MM.1S (cell line): ENCODE results near the gene WIF1.

ENCODE experiments used
- DNase-seq: peaks from one replicate; pipeline ENCODE4 v3.0.0-alpha.2; 2015
- H2AFZ ChIP-seq: fragments of 300-600 bp; sonication (generic); 2 replicates; pipeline ENCODE4 v1.6.0; 2016; ENCODE audit warnings: antibody characterized with exemption, low read length
- H3F3A ChIP-seq: fragments of 300-600 bp; sonication (generic); 2 replicates; pipeline ENCODE4 v1.6.1; 2016; ENCODE audit warnings: mild to moderate bottlenecking, antibody characterized with exemption, low read length, moderate library complexity, mixed read lengths; ENCODE audit not compliant: insufficient read depth
- H3K27ac ChIP-seq: fragments of 300-600 bp; sonication (generic); 2 replicates; pipeline ENCODE4 v1.5.1; 2016; ENCODE audit warnings: mild to moderate bottlenecking, low read length
- H3K27me3 ChIP-seq: fragments of 300-600 bp; sonication (generic); replicated peaks from 2 replicates; pipeline ENCODE4 v1.6.0; 2016; ENCODE audit warnings: low read length; ENCODE audit not compliant: insufficient read depth
- H3K36me3 ChIP-seq: fragments of 300-600 bp; sonication (generic); replicated peaks from 2 replicates; pipeline ENCODE4 v1.6.1; 2016; ENCODE audit warnings: mild to moderate bottlenecking, low read length, mixed read lengths; ENCODE audit not compliant: insufficient read depth
- H3K4me1 ChIP-seq: fragments of 300-600 bp; sonication (generic); 2 replicates; pipeline ENCODE4 v1.6.1; 2016; ENCODE audit warnings: low read length, mixed read lengths
- H3K4me2 ChIP-seq: fragments of 300-600 bp; sonication (generic); 2 replicates; pipeline ENCODE4 v1.6.0; 2016; ENCODE audit warnings: low read depth, low read length
- H3K4me3 ChIP-seq: fragments of 300-600 bp; sonication (generic); 2 replicates; pipeline ENCODE4 v1.5.1; 2016; ENCODE audit warnings: low read length, mixed read lengths
- H3K79me2 ChIP-seq: fragments of 300-600 bp; sonication (generic); 2 replicates; pipeline ENCODE4 v1.6.1; 2016; ENCODE audit warnings: mixed run types, low read length, mixed read lengths
- H3K9ac ChIP-seq: fragments of 300-600 bp; sonication (generic); 2 replicates; pipeline ENCODE4 v1.6.1; 2016; ENCODE audit warnings: low read length, mixed read lengths
- H3K9me2 ChIP-seq: fragments of 300-600 bp; sonication (generic); replicated peaks from 2 replicates; pipeline ENCODE4 v1.6.1; 2016; ENCODE audit warnings: mild to moderate bottlenecking, low read length, mixed read lengths; ENCODE audit not compliant: insufficient read depth
- H3K9me3 ChIP-seq: fragments of 300-600 bp; sonication (generic); replicated peaks from 2 replicates; pipeline ENCODE4 v1.6.1; 2016; ENCODE audit warnings: mild to moderate bottlenecking, low read length, mixed read lengths; ENCODE audit not compliant: insufficient read depth
- H4K20me1 ChIP-seq: fragments of 300-600 bp; sonication (generic); 2 replicates; pipeline ENCODE4 v1.6.1; 2016; ENCODE audit warnings: mild to moderate bottlenecking, low read length, moderate library complexity, mixed read lengths; ENCODE audit not compliant: insufficient read depth
- EZH2 ChIP-seq: fragments of 300-600 bp; sonication (generic); optimal IDR thresholded peaks from 2 replicates; pipeline ENCODE3; 2017; ENCODE audit warnings: low read depth, mild to moderate bottlenecking, antibody characterized with exemption, low read length, mixed read lengths
- EZH2phosphoT487 ChIP-seq: fragments of 300-600 bp; sonication (generic); IDR thresholded peaks from 2 replicates; pipeline ENCODE4 v1.6.1; 2018; ENCODE audit warnings: antibody characterized with exemption, low read length
- TF ChIP-seq, protein P1 (sequence below): fragments of 300-600 bp; sonication (generic); IDR thresholded peaks from 2 replicates; pipeline ENCODE4 v1.5.1; 2016; ENCODE audit warnings: antibody characterized with exemption, low read length, mixed read lengths

Gene WIF1

DNA sequence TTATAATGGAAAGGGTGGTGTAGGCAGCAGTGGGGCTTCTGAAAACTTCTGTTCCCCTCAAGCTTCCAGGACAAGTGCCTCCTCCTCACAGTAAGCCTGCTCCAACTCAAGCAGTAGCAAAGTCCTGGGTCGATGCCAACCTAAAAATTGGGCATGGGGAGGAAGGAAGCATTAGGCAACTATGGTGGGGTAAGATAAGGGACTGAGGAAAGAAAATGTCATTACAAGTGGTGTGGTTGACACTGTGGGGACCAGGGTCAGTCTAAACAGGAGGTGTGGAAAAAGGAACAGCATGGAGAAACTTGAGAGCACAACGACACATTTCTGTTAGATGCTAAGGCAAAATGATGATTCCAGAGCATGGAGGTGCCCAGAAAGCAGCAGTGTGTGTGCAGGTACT lies 34.9 kb downstream of the WIF1 start:
- Histone ChIP-seq H3K9me3 (no peaks in the 10 kb centered on the region), H3K9me2 (no peaks in the 10 kb centered on the region), H3K4me2 (no peak overlapping the region), H3K79me2 (no peaks in the 10 kb centered on the region), H3K27me3 (no peaks in the 10 kb centered on the region), H3K4me3 (no peak overlapping the region), H3K4me1 (no peaks in the 10 kb centered on the region), H4K20me1 (no peaks in the 10 kb centered on the region), H2AFZ (no peak overlapping the region), H3F3A (no peaks in the 10 kb centered on the region), H3K27ac (no peak overlapping the region), H3K9ac (no peak overlapping the region), H3K36me3 (no peaks in the 10 kb centered on the region)
- no peak for DNase-seq
- TF ChIP-seq EZH2phosphoT487, result no peak

DNA sequence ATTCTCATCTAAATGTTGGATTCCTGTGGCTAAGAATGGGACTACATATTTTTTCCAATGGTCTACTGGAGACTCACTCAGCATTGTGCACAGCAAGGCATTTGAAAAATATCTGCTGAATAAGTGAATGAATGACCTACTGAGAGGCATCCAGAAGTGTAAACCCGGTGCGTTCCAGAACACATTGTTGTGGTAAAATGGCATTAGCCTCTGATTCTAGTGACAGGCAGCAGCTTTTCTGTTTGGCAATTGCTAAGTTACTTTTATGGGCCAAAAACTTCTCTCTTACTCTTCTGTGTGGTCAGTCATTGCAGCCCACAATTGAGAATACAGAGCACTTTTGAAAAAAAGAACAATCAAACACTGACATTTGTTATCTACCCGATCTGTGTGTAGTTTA lies 36.5 kb downstream of the WIF1 start:
- Histone ChIP-seq H3K9me2 (no peaks in the 10 kb centered on the region), H3K79me2 (no peaks in the 10 kb centered on the region), H3K36me3 (no peaks in the 10 kb centered on the region), H3K4me2 (no peak overlapping the region), H4K20me1 (no peaks in the 10 kb centered on the region), H3F3A (no peaks in the 10 kb centered on the region), H3K9me3 (no peaks in the 10 kb centered on the region), H3K4me1 (no peaks in the 10 kb centered on the region), H3K9ac (no peak overlapping the region), H3K27ac (no peak overlapping the region), H2AFZ (no peak overlapping the region), H3K4me3 (no peak overlapping the region), H3K27me3 (no peaks in the 10 kb centered on the region)
- TF ChIP-seq EZH2phosphoT487 (no peak), EZH2 (no peak)
- TF ChIP-seq, protein P1, sequence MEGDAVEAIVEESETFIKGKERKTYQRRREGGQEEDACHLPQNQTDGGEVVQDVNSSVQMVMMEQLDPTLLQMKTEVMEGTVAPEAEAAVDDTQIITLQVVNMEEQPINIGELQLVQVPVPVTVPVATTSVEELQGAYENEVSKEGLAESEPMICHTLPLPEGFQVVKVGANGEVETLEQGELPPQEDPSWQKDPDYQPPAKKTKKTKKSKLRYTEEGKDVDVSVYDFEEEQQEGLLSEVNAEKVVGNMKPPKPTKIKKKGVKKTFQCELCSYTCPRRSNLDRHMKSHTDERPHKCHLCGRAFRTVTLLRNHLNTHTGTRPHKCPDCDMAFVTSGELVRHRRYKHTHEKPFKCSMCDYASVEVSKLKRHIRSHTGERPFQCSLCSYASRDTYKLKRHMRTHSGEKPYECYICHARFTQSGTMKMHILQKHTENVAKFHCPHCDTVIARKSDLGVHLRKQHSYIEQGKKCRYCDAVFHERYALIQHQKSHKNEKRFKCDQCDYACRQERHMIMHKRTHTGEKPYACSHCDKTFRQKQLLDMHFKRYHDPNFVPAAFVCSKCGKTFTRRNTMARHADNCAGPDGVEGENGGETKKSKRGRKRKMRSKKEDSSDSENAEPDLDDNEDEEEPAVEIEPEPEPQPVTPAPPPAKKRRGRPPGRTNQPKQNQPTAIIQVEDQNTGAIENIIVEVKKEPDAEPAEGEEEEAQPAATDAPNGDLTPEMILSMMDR, result no peak
- no peak for DNase-seq

DNA sequence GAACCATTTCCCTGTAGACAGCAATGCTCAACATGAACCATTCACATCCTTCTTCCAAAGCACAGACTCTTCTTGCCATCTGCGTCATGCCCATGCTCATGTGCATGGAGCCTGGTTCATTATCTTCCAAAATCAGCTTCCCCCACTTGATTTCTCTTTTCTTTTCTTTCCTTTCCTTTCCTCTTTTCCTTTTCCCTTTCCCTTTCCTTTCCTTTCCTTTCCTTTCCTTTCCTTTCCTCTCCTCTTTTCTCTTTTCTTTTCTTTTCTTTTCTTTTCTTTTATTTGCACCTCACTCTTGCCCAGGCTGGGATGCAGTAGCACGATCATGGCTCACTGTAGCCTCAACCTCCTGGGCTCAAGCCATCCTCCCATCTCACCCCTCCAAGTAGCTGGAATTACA lies 37.5 kb downstream of the WIF1 start:
- no peak overlapping the region for H3K27ac ChIP-seq
- no peaks in the 10 kb centered on the region for H4K20me1 ChIP-seq
- no peaks in the 10 kb centered on the region for H3F3A ChIP-seq
- no peaks in the 10 kb centered on the region for H3K36me3 ChIP-seq
- no peaks in the 10 kb centered on the region for H3K9me3 ChIP-seq
- H3K9me2 ChIP-seq, result no peaks in the 10 kb centered on the region
- no peak overlapping the region for H3K4me3 ChIP-seq
- H3K4me2 ChIP-seq, result no peak overlapping the region
- DNase-seq, result no peak
- TF ChIP-seq EZH2phosphoT487, result no peak
- TF ChIP-seq, protein P1, result no peak
- TF ChIP-seq EZH2, result no peak
- H3K27me3 ChIP-seq, result no peaks in the 10 kb centered on the region
- no peaks in the 10 kb centered on the region for H3K79me2 ChIP-seq
- H3K4me1 ChIP-seq, result no peaks in the 10 kb centered on the region
- H3K9ac ChIP-seq, result no peak overlapping the region
- no peak overlapping the region for H2AFZ ChIP-seq

DNA sequence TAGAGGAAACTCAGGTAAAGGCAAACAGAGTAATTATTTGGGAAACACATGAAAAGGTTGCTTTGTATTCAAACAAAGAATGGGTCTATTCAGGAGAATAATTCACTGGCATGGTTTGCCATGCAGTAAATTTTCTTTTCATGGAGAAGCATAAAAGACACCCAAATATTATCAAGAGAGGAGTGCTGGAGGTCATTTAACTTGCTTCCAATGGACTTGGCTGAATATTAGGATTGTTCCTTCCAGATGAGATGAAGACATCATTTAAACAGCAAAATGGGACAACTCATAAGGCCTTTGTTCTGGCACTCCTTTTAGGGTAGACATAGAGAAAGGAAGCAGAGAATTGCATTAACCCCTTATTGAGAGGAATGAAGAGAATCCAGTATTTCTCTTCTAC lies 38.7 kb downstream of the WIF1 start:
- Histone ChIP-seq H3K27ac (no peak overlapping the region), H3K79me2 (no peaks in the 10 kb centered on the region), H3K27me3 (no peaks in the 10 kb centered on the region), H3K4me1 (no peaks in the 10 kb centered on the region), H3K9me2 (no peaks in the 10 kb centered on the region), H3K36me3 (no peaks in the 10 kb centered on the region), H3F3A (no peaks in the 10 kb centered on the region), H3K9ac (no peak overlapping the region), H3K4me2 (no peak overlapping the region), H3K4me3 (no peak overlapping the region), H4K20me1 (no peaks in the 10 kb centered on the region), H2AFZ (no peak overlapping the region), H3K9me3 (no peaks in the 10 kb centered on the region)
- no peak for DNase-seq
- TF ChIP-seq, protein P1, result no peak
- TF ChIP-seq EZH2phosphoT487, result no peak
- no peak for TF ChIP-seq EZH2
